Measurements from ENCODE around the gene SEPTIN2. TPM values are rescaled to one million over a fixed set of nuclear protein-coding genes. Genes with fewer than 3 reads are reported as not detected.
"Not testable (repeated sequence)": the region's sequence is repeated elsewhere in the genome, so short reads cannot be mapped to it uniquely, and the experiment has no call there.

SEPTIN2 gene
- total RNA-seq, 1 donor from 2014 or later, result 302 TPM

- H3K4me1 Mint-ChIP-seq (ENCODE audit: low read depth, unreplicated experiment), result peaks cover 45% of the 10 kb centered on the region
- peak; percentile 36 for DNase-seq
- H3K36me3 Mint-ChIP-seq (ENCODE audit: unreplicated experiment), result peaks cover 5% of the 10 kb centered on the region
- H3K9me3 Mint-ChIP-seq (ENCODE audit: unreplicated experiment), result peaks cover 14% of the 10 kb centered on the region
- H3K27ac Mint-ChIP-seq (ENCODE audit: unreplicated experiment), result peak overlapping the region; percentile 91
- no peak for TF ChIP-seq CTCF (IDR thresholded peaks at IDR 0.05; ENCODE audit: partially characterized antibody, unreplicated experiment)
- peaks cover 2% of the 10 kb centered on the region for H3K27me3 Mint-ChIP-seq (ENCODE audit: unreplicated experiment)
- peak overlapping the region; percentile 74 for H3K4me3 Mint-ChIP-seq (ENCODE audit: unreplicated experiment)
These were observed 70.8 kb downstream of the SEPTIN2 start for GRCh38 chr2:241386519-241386918.

DNA sequence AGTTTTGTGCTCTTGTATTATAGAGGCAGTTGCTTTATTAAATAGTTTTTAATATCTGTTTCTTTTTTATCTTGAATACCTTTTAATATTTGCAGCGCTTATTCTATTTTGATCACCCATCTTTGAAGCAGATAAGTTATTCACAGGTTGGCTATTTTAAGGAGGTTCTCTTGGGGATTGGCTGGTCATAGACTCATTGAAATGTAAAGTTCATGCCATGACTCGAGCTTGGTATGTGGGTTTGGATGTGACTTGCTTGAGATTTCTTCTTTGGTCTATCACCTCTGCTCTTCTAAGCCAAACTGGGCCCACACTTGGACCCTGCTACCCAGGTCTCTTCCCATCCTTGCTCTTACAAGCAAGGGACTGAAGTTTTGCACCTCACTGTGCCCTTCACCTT lies 74.0 kb downstream of the SEPTIN2 start:
- H3K4me1 Mint-ChIP-seq (ENCODE audit: low read depth, unreplicated experiment), result peaks cover 40% of the 10 kb centered on the region
- TF ChIP-seq CTCF (IDR thresholded peaks at IDR 0.05; ENCODE audit: partially characterized antibody, unreplicated experiment), result no peak
- DNase-seq, result no peak
- H3K36me3 Mint-ChIP-seq (ENCODE audit: unreplicated experiment), result no peaks in the 10 kb centered on the region
- peak overlapping the region; percentile 24 for H3K27ac Mint-ChIP-seq (ENCODE audit: unreplicated experiment)
- H3K9me3 Mint-ChIP-seq (ENCODE audit: unreplicated experiment), result peaks cover 15% of the 10 kb centered on the region
- no peaks in the 10 kb centered on the region for H3K27me3 Mint-ChIP-seq (ENCODE audit: unreplicated experiment)
- no peak overlapping the region for H3K4me3 Mint-ChIP-seq (ENCODE audit: unreplicated experiment)

- no peak for DNase-seq
- H3K4me3 Mint-ChIP-seq (ENCODE audit: unreplicated experiment), result peak overlapping the region; percentile 55
- H3K4me1 Mint-ChIP-seq (ENCODE audit: low read depth, unreplicated experiment), result peaks cover 39% of the 10 kb centered on the region
- no peak for TF ChIP-seq CTCF (IDR thresholded peaks at IDR 0.05; ENCODE audit: partially characterized antibody, unreplicated experiment)
- peak overlapping the region; percentile 69 for H3K27ac Mint-ChIP-seq (ENCODE audit: unreplicated experiment)
- no peaks in the 10 kb centered on the region for H3K27me3 Mint-ChIP-seq (ENCODE audit: unreplicated experiment)
- peaks cover 15% of the 10 kb centered on the region for H3K9me3 Mint-ChIP-seq (ENCODE audit: unreplicated experiment)
- H3K36me3 Mint-ChIP-seq (ENCODE audit: unreplicated experiment), result no peaks in the 10 kb centered on the region
These were observed 74.8 kb downstream of the SEPTIN2 start for GRCh38 chr2:241390301-241391206.

- no peaks in the 10 kb centered on the region for H3K27me3 Mint-ChIP-seq (ENCODE audit: unreplicated experiment)
- H3K36me3 Mint-ChIP-seq (ENCODE audit: unreplicated experiment), result no peaks in the 10 kb centered on the region
- H3K9me3 Mint-ChIP-seq (ENCODE audit: unreplicated experiment), result peaks cover 4% of the 10 kb centered on the region
- peaks cover 25% of the 10 kb centered on the region for H3K4me1 Mint-ChIP-seq (ENCODE audit: low read depth, unreplicated experiment)
- no peak for TF ChIP-seq CTCF (IDR thresholded peaks at IDR 0.05; ENCODE audit: partially characterized antibody, unreplicated experiment)
- no peak overlapping the region for H3K4me3 Mint-ChIP-seq (ENCODE audit: unreplicated experiment)
- H3K27ac Mint-ChIP-seq (ENCODE audit: unreplicated experiment), result no peak overlapping the region
- DNase-seq, result no peak
These were observed 76.4 kb downstream of the SEPTIN2 start for GRCh38 chr2:241391892-241392665.

GRCh38 chr2:241392753-241393152 lies 77.0 kb downstream of the SEPTIN2 start:
- H3K4me1 Mint-ChIP-seq (ENCODE audit: low read depth, unreplicated experiment), result peaks cover 24% of the 10 kb centered on the region
- H3K27me3 Mint-ChIP-seq (ENCODE audit: unreplicated experiment); H3K27ac Mint-ChIP-seq (ENCODE audit: unreplicated experiment); H3K9me3 Mint-ChIP-seq (ENCODE audit: unreplicated experiment); DNase-seq; H3K4me3 Mint-ChIP-seq (ENCODE audit: unreplicated experiment); H3K36me3 Mint-ChIP-seq (ENCODE audit: unreplicated experiment): not testable (repeated sequence)
